GM19240 (cell line): ENCODE measurements around the gene ADGRD1.
"Not testable (repeated sequence)": the region's sequence is repeated elsewhere in the genome, so short reads cannot be mapped to it uniquely, and the experiment has no call there.

Experiments used
- DNase-seq: peaks from one replicate; pipeline ENCODE4 v3.0.0; 2011; ENCODE audit warnings: low spot score; ENCODE audit not compliant: insufficient read length

Gene ADGRD1

DNA sequence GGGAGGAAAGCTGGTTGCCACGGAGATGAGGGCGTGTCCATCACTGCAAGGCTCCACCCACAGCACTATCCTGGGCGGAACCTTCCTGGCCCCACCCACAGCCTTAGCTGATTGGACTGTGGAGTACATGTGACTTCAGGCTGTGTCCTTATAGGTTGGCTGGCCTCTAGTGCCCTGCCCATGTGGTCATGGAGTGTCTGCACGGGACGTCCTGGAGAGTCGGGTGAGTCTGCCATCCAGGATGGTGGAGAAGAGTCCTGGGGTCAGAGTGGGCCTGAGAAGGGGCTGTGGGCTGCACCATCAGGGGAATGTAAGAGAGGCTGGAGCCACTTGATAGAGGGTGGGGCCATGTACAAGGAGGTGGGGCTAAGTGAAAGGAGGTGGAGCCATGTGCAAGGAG lies 117.0 kb downstream of the ADGRD1 start:
- DNase-seq, result not testable (repeated sequence)

DNA sequence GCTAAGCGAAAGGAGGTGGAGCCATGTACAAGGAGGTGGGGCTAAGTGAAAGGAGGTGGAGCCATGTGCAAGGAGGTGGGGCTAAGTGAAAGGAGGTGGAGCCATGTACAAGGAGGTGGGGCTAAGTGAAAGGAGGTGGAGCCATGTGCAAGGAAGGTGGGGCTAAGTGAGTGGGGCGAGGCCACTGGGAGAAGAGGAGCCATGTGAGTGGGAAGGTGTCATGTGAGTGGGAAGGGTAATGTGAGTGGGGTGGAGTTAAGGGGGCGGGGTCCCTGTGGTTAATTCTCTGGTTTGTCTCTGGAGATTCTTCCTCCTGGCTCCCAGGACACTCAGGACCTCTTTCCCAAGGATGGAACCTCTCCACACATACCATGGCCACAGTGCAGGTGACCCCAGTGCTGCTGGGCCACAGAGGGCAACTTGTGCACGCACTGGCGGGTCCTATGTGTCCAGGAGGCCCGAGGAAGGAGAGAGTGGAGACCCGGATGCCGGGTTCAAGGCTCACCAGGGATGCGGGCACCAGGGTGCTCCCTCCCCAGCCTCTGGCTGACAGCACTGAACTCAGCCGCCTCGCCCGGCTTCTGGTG lies 117.6 kb downstream of the ADGRD1 start:
- DNase-seq, result not testable (repeated sequence)

DNA sequence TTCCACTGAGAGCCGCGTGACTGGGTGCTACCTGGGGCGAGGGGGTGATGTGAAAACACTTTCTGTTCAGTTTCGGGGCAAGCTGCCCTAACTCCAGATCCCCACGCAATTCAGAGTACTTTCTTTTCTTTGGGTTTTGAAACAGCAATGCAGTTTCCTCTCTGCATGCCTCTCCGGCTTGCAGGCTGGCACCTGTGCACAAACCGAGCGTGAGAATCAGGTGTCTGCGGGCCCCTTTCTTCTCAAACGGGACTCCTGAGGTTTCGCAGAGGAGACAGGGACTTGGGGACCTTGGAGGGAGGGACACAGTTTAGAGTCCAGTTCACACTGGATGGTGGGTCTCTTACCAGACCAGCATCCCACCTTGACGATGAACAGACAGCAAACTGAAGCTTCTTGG lies 118.2 kb downstream of the ADGRD1 start:
- not testable (repeated sequence) for DNase-seq

DNA sequence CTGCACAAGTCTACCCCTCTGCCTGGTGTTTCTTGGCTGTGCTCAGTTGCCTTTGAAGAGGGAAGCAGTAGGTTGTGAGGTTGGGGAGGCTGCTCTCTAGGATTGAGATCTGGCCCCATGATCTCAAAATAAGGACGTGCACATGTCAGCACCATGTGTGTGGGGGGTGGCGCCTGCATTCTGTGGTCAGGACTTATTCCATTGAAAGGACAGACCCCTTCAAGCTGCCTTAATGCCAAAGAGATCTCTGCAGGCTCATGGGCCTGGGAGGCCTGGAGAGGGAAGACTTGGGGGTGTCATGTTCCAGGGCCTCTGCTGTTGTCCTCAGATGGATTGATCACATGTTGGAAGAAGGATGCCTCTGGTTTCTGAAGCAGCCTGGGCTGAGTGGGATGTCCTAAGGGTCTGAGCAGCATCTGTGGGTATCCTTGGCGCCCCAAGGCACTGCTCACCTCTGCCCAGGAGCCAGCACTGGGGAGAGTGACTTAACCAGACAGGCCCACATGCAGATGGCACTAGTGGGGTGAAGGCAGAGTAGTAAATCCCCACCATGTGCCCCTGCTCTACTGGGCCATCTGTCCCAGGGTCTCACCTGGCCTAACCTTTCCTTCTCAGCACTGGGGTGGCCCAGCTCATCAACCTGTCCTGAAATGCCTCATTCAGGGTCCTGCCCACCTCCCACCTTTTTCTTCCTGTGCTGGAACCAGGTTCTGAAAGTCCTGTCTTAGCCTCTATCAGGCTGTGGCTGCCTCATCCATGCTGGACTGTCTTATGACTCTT lies 118.9 kb downstream of the ADGRD1 start:
- DNase-seq, result no peak

DNA sequence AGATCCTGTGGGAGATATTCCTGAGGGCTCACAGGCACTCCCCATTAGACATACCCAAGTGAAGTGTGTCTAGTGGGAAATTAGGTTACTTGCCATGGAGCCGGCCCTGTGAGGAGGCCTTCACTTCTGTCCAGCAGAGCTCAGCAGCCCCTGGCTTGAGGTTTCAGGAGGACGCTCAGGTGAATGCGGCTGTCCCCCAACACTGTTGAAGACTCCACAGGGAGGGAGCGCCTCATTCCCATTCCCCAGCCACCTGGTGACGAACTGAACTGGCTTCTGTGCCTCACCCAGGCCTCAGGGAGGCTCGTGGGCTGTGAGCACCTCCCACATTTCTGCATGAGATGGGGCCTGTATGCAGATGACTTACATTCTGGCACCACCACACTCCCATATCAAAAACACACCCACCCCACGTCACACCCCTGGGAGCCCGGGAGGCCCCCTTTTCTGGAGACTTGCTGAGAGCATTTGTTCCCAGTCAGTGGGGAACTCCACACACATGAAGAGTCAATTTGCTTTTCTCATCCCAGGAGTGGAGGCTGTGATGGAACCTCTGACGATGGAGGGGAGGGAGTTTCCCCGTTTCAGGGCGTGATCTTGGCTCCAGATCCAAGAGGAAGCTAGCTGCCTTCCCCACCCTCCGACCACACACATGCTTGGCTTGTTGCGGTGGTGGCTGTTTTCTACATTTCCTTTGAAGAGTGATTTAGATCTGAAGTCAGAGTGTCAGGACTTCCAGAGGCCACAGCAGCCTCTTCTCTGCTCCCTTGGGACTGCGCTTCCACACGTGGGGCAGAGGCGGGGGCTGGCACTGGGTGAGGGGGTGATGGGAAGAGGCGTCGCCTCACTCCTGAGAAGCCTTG lies 120.7 kb downstream of the ADGRD1 start:
- DNase-seq, result no peak

DNA sequence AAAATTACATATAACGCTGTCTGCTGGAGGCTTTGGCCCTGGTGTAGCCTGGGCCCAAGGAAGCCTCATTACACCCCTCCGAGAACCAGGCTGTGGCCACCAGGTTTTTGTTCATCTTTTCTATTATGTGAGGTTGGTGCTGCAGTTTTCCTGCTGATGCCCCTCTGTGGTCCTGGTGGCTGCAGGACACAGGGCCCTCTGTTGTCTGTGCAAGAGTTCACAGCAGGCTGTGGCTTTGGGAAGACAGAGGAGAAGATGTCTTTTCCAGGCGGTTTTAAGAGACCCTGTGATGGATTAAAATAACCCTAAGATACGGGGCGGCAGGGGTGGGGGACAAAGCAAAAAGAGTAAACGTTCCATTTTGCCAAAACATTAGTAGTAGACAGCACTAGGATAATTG lies 121.5 kb downstream of the ADGRD1 start:
- DNase-seq, result no peak

DNA sequence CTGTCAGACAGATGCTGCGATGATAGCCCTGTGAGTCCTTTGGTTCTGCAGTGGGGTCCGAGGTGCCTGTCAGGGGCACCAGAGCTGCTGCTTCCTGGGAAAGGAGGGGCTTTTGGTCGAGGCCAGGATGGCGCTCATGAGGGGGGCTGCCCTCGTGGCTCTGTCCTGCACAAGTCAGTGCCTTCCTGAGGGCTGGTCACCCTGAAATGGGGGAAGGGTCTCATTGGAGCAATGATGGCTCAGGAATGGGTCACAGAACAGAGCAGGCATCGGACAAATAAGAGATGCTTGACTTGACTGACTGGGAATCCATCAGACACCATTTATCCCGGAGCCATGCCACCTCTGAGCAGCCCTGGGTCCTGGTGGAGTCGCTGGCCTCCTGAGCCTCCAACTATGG lies 121.9 kb downstream of the ADGRD1 start:
- no peak for DNase-seq

DNA sequence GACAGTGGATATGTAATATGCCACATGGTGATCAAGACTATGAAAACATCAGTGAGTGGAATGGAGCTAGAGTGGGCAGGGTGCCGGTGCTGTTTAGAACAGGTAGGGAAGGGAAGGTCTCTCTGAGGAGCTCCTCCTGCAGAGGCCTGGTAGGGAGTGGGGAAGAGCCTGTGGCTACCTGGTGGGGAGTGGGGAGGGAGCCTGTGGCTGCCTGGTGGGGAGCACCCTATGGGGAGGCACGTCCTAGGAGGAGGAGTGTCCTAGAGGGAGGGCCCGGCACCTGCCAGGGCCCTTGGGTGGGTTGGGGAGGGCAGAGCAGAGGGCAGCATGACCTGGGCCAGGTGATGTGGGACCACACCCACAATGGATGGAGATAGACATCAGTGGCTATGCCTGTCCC lies 122.6 kb downstream of the ADGRD1 start:
- DNase-seq, result no peak

DNA sequence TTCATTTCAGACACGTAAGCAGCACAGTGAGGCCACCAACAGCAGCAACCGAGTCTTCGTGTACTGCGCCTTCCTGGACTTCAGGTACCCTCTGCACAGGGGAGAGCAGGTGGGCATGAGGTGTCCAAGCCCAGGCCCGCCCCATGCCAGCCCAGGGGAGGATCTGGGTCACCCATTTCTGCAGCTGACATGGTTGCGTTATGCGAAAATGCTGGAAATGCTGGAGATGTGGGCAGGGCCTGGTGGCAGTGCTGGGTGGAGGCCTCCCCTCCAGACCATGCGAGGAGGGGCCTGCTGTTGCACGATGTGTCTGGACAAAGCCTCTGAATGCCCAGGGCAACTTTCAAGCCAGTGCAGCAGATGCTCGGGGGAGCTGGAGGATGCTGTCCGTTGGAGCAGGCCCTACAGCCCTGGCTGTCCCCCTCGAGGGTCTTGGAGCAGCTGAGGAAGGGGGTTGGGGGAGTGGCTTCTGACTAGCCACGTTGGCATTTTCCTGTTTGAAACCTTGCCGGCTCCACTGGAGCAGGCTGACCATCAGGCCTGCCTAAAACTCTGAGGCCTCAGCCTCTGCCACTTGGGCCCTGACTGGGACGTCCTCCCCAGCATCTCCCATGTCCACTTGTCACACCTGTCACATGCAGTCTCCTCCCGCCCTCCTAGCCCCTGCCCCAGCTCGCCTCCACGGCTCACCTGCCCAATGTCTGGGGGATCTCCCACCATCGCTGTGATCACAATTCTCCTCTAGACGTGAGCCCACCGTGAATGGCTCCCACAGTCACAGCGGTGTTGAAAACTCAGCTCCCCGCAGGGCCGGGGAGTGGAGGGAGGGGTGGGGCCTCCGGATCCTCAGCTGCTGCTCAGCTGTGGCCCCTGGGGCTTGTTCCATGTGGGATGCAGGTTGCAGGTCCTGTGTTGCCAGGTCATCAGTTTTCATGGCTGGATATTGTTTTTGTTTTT lies 123.4 kb downstream of the ADGRD1 start:
- no peak for DNase-seq

DNA sequence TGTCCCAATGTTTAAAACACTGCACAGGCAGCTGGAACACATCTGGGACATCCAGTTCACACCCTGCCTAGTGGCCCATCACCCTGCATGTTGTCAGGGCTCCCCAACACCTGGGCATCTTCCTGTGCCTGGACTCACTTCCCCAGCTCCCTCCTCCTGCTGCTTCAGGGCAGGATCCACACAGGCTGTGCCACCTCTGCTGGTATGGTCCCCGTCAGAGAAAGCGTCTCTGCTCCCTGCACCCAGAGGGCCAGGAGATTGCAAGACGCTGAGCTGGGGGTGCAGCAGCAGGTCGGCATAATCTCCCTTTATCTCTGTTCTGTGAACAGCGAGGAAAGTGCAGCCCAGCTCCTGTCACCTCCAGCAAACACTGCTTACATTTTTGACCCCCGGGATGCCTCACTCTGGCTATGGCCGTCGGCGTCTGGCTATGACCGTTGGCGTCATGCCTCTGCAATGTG lies 124.3 kb downstream of the ADGRD1 start:
- DNase-seq, result no peak

DNA sequence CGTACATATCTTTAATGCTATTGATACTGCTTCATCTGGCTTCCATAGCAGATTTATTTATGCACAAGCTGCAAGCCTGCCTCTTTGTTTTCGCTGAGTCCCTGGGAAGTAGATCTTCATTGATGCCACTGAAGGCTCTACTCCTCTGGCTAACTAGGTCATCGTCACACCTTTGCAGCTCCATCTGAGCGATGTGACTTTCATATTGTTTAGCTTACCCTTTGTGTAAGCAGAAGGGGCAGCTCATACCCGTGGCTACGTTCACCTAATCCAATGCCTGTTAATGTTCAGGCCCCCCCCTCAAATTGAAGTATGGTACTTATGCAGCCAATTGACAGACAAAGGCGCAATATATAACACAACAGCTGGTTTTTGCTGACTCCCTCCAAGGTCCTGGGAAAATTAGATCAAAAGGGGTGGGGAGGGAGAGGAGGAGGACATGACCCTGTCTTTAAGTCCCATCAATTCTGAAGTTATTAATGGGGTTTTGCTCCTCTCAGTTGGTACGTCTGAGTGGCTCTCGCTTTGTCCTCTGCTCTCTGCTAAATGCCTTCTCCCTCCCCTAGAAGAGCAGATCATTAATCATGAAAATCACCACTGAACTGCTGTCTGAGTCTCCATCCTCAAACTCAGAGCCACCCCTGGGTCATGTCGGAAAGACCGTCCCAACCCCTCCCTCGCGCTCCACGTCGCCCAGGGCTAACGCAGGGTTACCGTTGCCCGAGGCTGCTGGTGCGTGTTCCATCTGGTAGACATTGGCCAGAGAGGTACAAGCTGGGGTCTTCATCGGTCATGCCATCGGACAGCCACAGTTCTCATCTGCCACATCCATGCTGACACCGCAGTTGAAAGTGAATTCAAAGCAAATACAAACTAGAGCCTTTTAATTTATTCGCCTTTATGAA lies 128.8 kb downstream of the ADGRD1 start:
- DNase-seq, result no peak

DNA sequence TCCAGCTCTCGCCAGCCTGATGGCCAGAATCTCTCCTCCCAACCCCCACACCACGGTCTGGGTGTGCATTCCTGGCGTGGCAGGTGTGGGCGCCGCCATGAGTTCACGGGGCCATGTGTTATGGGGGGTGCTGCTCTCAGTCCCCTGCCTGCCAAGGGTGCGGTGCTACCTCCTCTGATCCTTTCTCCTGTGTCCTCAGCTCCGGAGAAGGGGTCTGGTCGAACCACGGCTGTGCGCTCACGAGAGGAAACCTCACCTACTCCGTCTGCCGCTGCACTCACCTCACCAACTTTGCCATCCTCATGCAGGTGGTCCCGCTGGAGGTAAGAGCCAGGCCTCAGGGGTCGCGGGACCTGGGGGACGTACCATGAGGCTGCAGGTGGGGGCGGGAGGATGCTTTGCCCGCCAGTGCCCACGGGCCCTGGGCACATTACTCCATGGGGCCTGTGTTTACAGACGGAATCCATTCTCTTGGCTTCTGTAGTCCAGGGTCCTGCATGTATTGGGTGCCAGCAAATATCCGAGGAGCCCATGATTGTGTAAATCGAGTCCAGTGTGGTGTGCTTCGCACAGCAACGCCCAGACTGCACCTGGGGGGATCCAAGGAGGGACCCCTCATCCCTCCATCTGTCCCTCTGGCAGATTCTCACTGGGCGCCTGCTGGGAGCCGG lies 130.8 kb downstream of the ADGRD1 start:
- no peak for DNase-seq

DNA sequence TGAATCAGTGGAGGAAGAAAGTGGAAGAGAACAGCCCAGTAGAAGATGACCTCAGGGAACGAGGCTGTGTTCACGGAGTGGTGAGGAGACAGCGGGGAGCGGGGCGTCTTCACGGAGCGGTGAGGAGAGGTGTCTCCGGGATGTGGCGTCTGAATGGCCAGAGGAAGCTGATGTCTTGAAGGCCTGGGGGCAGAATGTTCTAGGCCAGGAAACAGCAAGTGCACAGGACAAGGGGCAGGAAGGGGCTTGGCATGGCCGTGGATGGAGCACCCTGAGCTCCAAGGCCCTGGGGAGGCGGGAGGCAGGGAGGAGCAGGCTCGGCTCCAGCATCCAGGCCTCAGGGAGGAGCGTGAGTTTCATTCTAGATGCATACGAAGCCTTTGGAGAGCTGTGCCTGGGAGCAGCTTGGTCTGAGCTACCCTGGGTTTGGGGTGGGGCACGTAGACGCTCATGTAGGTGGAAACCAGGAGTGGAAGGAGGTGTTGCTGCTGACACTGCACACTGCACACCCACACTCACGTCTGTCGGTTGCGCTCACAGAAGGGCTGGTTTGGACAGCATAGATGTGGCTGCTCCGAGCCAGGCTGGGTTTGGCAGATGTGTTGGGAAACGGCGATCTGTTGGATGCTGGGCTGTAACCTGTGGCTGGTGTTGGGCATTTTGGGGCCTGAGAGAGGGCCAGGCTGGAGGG lies 131.6 kb downstream of the ADGRD1 start:
- no peak for DNase-seq

DNA sequence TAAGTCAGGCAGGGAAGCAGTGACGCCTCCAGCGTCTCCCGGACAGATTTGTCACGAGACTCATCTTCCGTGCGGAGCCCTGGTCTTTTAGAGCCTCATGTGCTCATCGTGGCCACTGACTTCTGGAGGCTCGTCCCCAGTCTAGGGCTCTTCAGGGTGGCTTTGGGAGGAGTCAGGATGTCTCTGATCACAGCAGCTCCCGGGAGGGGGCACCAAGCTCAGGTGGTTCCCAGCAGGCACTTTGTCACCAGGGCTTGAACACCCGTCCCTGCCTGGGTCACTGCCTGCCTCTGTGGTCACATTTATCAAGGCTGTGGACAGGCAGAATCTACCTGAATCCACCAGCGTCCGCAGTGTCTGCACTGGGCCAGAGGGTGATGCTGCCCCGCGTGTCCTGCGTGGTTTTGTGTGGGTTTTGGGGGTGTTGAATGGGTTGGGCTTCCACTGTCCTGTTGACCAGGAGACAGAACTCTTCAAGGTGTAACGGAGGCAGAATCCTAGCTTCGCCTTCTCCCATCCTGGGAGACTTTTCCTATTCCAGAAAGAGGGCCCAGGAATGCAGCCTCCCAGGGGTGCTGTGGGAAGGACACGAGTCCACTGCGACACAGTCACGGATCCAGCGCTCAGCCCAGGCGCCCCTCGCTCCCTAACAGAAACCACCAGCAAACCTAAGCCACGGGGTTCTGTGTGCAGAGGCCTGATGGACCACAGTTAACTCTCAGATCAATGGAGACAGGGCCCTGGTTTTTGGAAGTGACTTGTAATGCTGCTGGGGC lies 132.3 kb downstream of the ADGRD1 start:
- DNase-seq, result no peak

DNA sequence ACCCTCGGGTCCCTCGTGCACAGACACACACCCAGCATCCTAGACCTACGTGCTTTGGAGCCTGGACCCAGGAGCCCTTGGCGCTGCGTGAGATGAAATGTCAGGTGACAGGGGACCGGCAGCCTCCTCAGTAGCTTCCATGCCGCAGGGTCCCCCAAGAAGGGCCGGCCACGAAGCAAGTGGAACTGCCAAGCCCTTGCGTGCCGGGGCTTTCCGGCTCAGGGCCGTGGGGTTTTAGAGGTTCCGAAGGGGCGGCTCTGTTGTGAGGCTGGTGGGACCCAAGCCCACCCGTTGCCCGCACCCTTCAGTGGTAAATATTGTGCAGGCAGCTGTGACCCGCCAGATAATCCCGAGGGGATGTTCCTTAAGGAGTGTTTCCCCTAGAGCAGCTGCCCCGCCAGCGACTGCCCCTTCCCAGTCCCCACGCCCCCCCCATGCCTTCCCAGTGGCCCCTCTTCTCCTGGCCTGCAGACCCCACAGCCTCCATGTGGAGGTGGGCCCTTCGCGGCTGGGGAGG lies 133.7 kb downstream of the ADGRD1 start:
- DNase-seq, result no peak

DNA sequence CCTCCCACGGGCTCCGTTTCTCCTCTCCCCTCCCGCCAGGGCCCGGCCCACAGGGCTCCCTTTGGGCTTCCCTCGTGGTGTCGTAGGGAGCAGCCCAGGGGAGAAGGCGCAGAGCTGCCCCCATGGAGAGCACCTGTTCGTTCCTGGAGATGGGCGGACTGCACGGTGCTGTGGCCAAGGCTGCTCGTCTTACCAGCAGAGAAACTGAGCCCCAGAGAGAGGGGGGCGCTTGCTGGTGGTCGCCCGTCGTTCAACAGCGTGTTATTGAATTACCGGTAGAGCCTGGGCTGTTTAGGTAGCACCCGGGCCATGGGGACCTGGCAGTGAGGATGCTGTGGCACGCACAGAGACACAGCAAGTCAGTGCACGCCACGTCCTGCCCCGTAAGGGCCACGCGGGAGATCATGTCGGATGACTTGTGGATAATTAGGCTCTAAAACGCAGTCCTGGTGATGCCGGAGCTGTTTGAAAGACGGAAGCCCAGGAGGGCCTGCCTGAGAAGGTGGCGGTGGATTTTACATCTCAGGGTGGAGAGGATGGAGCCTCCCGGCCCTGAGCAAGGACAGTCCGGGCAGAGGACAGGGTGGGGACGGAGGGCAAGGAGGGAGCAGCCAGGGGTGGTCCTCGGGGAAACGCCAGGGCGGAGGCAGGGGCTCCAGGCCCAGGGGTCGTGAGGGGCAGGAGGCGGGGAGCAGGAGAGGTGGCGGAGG lies 134.4 kb downstream of the ADGRD1 start:
- DNase-seq, result no peak
